Fibroblast of villous mesenchyme (primary cell): ENCODE measurements around the gene SCN10A. TPM values are rescaled to one million over a fixed set of nuclear protein-coding genes. Genes with fewer than 3 reads are reported as not detected.

Source experiments
- DNase-seq: peaks from one replicate; pipeline ENCODE4 v3.0.0-alpha.2; 2010; ENCODE audit warnings: low read depth
- H3K4me3 ChIP-seq: 2 replicates; pipeline ENCODE4 v1.5.1; 2011; ENCODE audit warnings: low read depth, mild to moderate bottlenecking, low read length
- CTCF ChIP-seq: IDR thresholded peaks from 2 replicates; pipeline ENCODE4 v1.5.1; 2012; ENCODE audit warnings: low read depth, mild to moderate bottlenecking, low read length; ENCODE audit not compliant: insufficient read depth
- total RNA-seq: library from RNA; depleted of rRNA; stranded (reverse); fragments of >200 nt; gene quantifications from 2 replicates; pipeline ENCODE4 v1.2.3, GENCODE V29; 2012

SCN10A gene
- total RNA-seq, 1 donor, result not detected

- H3K4me3 ChIP-seq, result no peak overlapping the region
- no peak for TF ChIP-seq CTCF
- no peak for DNase-seq
These were observed 19.9 kb upstream of the SCN10A start for GRCh38 chr3:38835939-38836338.

- no peak overlapping the region for H3K4me3 ChIP-seq
- TF ChIP-seq CTCF, result no peak
- no peak for DNase-seq
These were observed 18.7 kb upstream of the SCN10A start for GRCh38 chr3:38834717-38835116.

GRCh38 chr3:38834110-38834509 is 18.1 kb upstream of the SCN10A start:
- TF ChIP-seq CTCF, result no peak
- H3K4me3 ChIP-seq, result no peak overlapping the region
- peak; percentile 84 for DNase-seq

GRCh38 chr3:38829404-38829803 is 13.4 kb upstream of the SCN10A start:
- TF ChIP-seq CTCF, result no peak
- no peak overlapping the region for H3K4me3 ChIP-seq

DNA sequence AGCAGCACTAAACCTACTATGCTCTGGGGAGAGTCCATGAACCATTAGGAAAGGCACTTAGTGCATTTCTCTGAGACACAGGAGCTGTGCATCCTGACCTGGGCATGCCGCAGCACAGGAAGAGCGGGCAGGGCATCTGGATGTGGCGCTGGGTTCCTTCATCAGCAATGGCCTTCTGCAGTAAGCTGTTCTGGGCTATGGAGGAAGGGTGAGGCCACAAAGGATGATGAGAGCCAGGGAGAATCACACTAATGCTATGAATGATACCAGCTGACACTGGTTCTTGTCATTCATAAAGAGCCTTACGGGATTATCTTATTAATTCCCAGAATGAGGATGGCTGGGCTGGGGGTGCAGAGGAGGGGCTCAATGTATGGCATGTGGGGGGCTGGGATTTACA is 12.7 kb upstream of the SCN10A start:
- TF ChIP-seq CTCF, result no peak
- no peak for DNase-seq
- no peak overlapping the region for H3K4me3 ChIP-seq

More at GRCh38 chr3:38829404-38829803, 13.4 kb upstream of the SCN10A start:
- DNase-seq, result peak; percentile 85

DNA sequence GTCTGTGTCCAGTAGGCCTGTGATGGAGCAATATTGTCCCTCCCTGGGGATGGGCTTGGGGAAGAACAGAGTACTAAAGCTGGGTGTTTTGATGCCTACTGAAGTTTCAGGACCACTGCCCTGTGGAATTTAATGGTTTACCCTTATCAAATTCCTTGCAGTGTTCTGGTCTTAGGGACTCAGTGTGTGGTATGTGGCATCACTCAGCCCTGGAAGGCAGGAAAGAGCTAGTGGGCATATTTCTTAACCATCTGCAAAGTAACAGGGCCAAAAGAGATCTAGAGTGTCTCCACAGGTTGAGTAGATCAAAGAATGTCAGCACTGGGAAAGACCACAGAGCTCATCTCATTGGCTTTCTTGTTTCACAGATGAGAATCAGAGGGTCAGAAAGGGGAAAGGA is 11.8 kb upstream of the SCN10A start:
- H3K4me3 ChIP-seq, result no peak overlapping the region
- TF ChIP-seq CTCF, result no peak
- no peak for DNase-seq

DNA sequence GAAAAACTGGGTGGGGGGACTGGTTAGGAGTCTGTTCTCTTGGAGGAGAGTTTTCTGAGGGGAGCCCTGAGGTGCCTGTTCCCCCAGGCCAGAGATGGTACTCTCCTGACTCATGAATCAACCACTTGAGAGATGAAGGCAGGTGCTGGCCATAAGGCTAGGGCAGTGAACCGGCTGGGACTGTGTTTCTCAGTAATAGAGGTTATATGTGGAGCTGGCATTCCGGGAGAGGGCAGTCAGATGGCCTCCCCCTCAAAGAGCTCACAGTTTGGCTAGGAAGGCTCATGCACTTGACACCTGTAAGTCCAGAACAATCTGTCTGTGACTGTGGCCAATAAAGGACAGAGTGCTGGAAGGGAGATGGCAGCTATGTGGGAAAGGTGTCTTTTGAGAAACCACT is 10.0 kb upstream of the SCN10A start:
- no peak overlapping the region for H3K4me3 ChIP-seq
- no peak for DNase-seq
- no peak for TF ChIP-seq CTCF
